Ecto neural progenitor cell (in vitro differentiated cells): ENCODE results near the gene WTAP.
"Not testable (repeated sequence)": the region's sequence is repeated elsewhere in the genome, so short reads cannot be mapped to it uniquely, and the experiment has no call there.

Experiments
- DNase-seq: peaks from one replicate; pipeline ENCODE4 v3.0.0-alpha.2; 2018; ENCODE audit warnings: low spot score

WTAP gene

GRCh38 chr6:159762681-159763293, 35.5 kb downstream of the WTAP start:
- DNase-seq = peak; percentile 44

GRCh38 chr6:159766906-159767305, 39.6 kb downstream of the WTAP start:
- no peak for DNase-seq

GRCh38 chr6:159769470-159769869, 42.2 kb downstream of the WTAP start:
- no peak for DNase-seq

GRCh38 chr6:159772196-159772595, 44.9 kb downstream of the WTAP start:
- no peak for DNase-seq

GRCh38 chr6:159777240-159777904, 50.1 kb downstream of the WTAP start:
- no peak for DNase-seq

GRCh38 chr6:159778131-159778530, 50.8 kb downstream of the WTAP start:
- DNase-seq = no peak

- no peak for DNase-seq
Measured at GRCh38 chr6:159778542-159779103, 51.3 kb downstream of the WTAP start.

- DNase-seq = no peak
Measured at GRCh38 chr6:159788276-159788675, 61.0 kb downstream of the WTAP start.

- DNase-seq = peak; percentile 52
Measured at GRCh38 chr6:159788753-159789376, 61.6 kb downstream of the WTAP start.

- DNase-seq = peak; percentile 99
Measured at GRCh38 chr6:159789377-159790148, 62.3 kb downstream of the WTAP start, which contains the start of gene TCP1. TCP1 (minus strand) TSS chr6:159789602; CDS start chr6:159789468, 134 bp downstream.

- peak; percentile 93 for DNase-seq
Measured at GRCh38 chr6:159790149-159790955, 63.0 kb downstream of the WTAP start, which contains the start of gene MRPL18. MRPL18 (plus strand) TSS chr6:159790467; CDS start chr6:159790588, 121 bp downstream.

- no peak for DNase-seq
Measured at GRCh38 chr6:159790956-159791598, 63.8 kb downstream of the WTAP start.

GRCh38 chr6:159794976-159795375, 67.7 kb downstream of the WTAP start:
- DNase-seq = not testable (repeated sequence)

- DNase-seq = no peak
Measured at GRCh38 chr6:159797554-159797953, 70.2 kb downstream of the WTAP start.

GRCh38 chr6:159800141-159800865, 73.0 kb downstream of the WTAP start, which contains the start of gene PNLDC1:
PNLDC1 (plus strand) TSS chr6:159800276; CDS start chr6:159800308, 32 bp downstream.
- no peak for DNase-seq

- no peak for DNase-seq
Measured at GRCh38 chr6:159801935-159802334, 74.6 kb downstream of the WTAP start.

- no peak for DNase-seq
Measured at GRCh38 chr6:159804504-159804903, 77.2 kb downstream of the WTAP start.

GRCh38 chr6:159805440-159806020, 78.2 kb downstream of the WTAP start:
- no peak for DNase-seq
